Iris pigment epithelial cell (primary cell): ENCODE data around the gene IFT81.
"Not testable (repeated sequence)": the region's sequence is repeated elsewhere in the genome, so short reads cannot be mapped to it uniquely, and the experiment has no call there.

Experiments used
- DNase-seq: peaks from one replicate; pipeline ENCODE4 v3.0.0-alpha.2; 2011; ENCODE audit warnings: low read depth

The IFT81 gene

DNA sequence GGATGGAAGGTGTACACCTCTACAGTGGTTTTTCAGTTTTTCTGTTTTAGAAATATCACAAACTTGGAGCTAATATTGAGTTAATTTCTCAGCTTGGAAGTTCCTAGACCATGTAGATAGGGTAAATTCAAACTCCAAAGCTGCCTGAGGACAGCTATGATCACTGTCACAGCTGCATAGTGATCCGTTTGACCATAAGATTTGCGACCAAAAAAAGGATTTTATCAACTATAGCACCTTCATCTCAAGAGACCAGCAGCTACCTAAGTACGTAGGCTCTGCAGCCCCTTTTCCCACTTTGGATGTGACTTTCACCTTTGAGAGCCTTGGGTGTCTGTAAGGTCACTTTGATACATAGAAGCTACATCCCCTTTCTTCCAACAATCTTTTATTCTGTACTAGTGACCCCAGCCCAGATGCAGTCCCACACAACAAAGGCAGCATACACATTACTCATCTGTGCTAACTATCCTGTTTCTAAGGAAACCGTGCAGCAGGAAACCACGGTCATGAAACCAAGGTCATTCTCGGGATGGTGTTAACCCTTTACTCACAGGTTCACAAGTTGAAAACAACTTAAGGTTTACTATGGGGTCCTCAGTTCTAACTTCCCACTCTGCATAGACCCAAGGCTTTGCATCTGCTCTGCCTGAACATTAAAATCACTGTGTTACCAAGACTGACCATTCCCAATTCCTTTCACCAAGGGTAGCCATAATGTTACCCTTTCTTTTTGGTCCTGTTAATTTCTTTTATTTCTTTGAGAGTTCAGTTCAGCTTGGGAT is 75.4 kb downstream of the IFT81 start:
- DNase-seq, result peak; percentile 93

DNA sequence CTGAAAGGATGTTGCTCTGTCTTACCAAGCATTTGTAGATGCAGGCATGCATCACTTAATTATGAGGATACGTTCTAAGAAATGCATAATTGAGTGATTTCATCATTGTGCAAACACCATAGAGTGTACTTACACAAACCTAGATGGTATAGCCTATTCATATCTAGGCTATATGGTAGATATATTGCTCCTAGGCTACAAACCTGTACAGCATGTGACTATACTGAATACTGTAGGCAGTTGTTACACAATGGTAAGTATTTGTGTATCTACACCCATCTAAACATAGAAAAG is 75.9 kb downstream of the IFT81 start:
- DNase-seq, result peak; percentile 39

DNA sequence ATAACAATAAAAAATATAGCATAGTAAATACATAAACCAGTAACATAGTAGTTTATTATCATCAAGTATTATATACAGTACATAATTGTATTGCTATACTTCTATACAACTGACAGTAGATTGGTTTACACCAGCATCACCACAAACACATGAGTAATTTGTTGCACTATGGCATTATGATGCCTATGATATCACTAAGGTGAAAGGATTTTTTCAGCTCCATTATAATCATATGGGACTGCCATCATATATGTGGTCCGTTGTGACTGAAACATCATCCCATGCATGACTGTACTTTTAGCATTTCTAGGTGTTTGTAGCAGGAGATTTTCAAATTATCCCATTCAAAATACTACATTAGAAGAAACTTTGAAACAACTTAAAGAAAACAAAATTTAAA is 77.8 kb downstream of the IFT81 start:
- no peak for DNase-seq

DNA sequence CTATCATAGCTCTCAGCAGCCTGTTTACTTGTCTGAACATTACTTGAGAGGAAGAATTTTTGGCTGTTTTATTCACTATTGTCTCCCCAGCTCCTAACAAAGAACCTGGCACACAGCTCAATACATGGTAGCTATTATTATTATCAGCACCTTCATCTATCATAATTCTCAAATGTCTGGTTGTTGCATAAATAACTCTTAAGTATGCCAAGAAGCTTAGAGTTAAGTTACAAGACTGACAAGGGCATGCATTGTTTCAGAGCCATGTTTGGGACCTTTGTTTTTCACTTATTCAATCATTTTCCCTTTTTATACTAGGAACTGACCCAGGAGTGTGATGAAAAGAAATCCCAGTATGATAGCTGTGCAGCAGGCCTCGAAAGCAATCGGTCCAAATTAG is 79.4 kb downstream of the IFT81 start:
- no peak for DNase-seq

DNA sequence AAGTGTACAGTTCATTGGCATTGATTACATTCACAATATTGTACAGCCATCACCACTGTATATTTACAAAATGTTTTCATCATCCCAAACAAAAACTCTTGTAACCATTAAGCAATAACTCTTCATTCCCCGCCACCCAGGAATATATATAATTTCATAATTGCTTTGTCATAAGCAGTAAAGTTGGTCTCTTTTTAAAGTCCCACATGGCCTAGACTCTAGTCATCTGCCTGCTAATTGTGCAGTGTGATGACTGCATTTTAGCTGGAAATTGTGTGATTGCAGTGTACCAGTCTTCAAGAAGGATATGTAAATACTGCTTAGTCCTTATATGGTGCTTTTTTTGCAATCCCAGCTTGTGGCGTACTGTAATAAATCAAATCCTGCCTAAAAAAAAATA is 81.8 kb downstream of the IFT81 start:
- DNase-seq, result no peak

DNA sequence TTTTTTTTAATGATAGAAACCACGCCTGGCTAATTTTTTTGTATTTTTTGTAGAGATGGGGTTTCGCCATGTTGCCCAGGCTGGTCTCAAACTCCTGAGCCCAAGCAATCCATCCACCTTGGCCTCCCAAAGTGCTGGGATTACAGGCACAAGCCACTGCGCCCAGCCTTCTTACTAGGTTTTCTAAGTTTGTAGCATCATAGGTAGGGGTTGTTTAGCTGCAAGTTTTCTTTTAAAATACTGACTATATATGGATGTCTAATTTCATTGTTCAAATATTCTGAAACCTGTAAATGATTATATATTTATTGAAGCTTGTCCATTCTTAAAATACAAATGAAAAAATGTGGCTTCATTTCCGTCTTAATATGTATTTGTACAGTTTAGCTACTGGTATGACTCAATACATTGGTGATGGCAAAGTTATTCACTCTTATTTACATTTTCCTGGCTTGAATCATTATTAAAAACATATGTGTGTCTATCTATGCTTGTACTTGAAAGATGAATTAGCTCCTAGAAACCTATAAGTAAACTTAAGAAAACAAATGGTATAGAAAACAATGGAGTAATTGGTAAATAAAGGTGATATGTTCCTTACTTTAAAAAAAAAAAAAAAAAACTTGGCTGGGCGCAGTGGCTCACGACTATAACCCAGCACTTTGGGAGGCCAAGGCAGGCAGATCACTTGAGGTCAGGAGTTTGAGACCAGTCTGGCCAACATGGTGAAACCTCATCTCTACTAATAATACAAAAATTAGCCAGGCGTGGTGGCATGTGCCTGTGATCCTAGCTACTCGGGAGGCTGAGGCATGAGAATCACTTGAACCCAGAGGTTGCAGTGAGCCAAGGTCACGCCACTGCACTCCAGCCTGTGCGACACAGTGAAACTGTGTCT is 87.7 kb downstream of the IFT81 start:
- peak; percentile 89 for DNase-seq

DNA sequence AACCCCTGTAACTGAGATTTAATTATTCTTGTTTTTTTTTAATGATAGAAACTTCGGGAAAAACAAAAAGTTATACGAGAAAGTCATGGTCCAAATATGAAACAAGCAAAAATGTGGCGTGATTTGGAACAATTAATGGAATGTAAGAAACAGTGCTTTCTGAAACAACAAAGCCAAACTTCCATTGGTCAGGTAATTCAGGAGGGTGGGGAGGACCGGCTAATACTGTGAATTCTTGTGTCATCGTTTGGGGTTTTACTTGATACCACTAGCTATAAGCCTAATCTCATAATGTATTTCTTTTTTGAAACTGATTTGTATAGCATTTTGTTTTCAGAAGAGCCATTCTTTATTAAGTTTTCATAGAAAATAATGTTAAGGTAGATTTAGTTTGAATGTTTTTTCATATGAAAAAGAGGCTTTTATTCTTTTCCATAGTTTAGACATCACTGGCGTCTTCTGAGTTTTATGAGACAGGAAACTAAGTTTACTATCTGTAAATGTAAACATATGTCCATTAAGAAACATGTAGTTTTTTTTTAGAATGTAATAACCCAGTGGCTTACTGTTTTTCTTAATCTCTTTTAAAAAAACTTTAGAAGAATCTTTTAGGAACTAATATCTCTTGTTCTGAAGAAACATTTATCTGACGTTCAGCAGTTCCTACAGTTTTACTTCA is 94.0 kb downstream of the IFT81 start:
- DNase-seq, result peak; percentile 61

DNA sequence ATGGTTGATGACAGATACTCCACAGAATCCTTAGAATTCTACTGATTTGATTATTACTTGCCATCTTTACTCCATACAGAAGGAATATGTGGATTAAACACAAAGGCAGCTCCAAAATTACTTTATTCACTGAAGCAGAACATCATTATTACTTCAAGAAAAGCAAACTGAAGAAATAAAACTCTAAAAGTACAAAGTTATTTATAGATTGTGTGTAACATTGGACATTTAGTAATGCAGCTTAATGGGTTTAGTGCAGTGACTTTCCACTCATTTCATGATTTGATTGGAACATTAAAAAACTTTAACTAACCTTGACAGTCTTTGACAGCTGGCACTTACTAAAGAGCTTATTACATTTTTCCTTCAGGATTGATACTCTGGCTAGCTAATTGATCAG is 97.9 kb downstream of the IFT81 start:
- DNase-seq, result no peak

DNA sequence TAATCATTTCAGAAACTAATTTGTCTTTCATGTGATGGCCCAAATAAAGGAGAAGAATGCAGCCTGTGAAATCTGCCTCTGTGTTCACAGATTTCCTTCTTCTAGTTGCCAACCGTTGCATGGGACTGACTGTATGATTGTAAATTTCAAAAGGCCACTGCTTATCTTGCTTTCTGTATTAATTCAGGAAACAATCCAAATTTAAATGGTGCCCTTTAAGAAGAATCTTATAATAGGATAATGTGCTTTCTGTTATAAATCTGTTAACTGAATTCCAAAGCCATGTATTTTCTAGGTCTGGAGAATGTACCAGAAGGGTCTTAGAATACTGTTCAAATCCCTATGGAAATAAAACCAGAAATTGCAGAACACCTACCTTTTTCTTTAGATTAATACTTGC is 98.3 kb downstream of the IFT81 start:
- no peak for DNase-seq

DNA sequence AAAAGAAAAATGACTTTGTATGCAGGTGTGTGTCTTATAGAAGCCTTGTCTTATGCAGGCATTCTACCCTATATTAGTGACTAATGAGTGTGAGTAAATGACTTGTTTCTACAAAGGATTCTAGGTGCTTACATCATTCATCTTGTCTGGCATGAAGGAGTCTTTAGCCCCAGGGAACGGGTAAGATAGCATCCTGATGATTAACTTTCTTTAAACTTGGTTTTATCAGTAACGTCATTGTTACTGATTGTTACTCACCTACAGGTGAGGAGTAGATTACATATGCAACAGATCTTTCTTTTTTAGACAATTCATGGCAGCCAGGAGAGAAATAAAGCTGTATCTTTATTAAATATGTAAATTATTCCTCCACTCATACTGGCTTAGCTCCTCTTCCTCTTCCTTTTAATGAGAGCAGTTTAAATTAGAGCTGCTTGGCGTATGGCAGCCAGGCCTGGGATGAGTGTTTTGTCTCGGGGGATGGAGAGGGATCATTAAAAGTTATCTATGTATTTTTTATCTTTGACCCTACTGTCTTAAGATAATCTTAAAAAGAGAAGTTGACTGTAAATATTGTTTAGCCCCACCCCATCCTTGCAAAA is 99.7 kb downstream of the IFT81 start:
- DNase-seq, result peak; percentile 77

DNA sequence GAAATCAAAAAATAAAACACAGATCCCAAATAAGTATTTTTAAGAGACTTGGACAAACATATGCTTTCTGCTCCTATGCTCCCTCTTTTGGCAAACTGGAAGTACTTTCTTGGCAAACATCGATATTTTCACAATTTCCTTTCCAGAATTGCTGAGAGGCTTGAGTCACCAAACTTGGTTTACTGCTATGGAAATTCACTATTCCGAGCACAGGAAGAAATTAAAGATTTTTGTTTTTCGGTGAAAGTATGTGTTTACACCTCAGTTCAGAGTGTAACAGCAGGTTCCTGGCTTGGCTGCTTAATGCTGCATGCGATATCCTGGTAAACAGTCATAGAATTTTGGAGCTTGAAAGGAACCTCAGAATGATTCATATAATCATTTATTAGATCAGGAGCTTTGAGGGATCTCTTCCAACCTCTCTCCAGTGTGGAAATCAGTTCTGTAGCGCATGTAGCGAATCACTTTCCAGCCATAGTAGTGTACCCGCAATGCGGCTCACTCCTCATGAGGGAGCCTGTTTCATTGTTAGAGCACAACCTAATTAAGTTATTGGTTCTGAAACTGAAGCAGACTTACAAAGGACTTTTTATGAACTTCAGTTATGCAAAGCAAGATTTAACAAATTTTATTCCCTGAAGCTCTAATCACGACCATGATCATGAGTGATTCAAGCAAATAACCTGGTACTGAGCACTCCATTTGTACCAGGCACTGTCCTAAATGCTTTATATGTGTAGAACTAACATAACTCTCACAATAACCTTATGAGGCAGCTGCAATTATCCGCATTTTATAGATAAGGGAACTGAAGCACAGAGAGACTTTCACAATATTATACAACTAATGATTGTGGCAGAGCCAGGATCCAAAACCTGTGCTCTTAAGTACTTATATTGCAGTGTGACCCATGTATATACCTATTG is 100.5 kb downstream of the IFT81 start:
- DNase-seq, result peak; percentile 91

DNA sequence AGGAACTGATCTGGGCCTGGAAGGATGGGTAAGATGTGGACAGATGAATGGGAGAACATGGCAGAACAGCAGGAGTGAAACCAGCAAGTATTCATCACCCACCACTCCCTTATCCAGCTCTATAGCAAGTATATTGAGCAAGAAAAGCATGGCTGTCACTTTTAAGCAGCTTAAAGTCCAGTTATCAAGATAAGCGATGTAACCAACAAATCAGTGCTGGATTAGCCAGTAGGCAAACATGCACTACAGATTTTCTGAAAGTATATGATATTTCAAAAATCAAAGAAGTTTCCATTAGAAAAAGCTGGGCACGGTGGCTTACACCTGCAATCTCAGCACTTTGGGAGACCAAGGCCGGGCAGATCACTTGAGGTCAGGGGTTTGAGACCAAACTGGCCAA is 103.0 kb downstream of the IFT81 start:
- DNase-seq, result no peak

DNA sequence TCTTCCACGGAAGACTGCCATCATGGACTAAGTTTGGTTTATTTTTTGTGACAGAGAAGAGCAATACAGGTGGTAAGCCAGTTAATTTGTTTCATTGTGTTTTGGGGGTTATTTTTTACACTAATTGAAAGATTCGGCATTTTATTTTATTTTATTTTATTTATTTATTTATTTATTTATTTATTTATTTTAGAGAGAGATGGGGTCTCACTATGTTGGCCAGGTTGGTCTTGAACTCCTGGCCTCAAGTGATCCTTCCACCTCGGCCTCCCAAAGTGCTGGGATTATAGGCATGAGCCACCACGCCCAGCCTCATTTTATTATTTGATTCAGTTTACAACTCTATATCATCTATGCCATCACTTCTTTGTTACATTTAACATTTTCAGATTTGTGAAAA is 104.2 kb downstream of the IFT81 start:
- DNase-seq, result not testable (repeated sequence)

DNA sequence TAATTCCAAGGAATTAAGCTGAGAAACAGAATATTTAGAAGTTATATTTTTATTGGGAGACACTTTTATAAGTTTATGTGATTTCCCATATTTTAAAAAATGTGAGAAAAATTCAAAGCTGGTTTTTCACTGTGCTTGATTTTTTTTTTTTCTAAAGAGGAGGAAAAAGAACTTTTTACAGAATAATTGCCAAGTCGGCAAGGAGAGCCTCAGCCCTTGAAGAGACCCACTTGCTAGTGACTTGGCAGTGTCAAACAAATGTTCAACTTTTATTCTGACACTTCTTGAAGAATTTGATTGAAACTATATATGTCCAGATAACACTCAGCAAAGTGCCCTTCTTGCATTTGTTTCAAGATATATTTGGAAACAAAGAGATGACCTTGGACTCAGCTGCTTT is 104.6 kb downstream of the IFT81 start:
- no peak for DNase-seq

DNA sequence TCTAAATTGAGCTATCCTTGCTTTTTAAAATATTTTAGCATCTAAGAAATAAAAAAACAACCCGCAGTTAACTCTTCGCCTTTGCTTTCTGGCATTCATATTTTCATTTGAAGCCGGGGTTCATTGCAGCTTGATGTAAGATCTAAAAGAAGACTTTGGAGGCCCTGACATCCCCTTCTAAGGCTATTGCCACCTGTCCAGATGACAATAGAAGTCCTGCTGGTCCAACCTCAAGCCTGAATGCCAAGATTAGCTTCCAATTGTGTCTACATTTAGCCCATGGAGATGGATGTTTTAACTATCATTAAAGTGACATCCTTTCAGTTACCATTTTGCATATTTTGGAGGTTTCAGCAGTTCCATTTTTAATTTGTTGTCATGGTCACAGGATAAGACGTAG is 105.3 kb downstream of the IFT81 start:
- no peak for DNase-seq

DNA sequence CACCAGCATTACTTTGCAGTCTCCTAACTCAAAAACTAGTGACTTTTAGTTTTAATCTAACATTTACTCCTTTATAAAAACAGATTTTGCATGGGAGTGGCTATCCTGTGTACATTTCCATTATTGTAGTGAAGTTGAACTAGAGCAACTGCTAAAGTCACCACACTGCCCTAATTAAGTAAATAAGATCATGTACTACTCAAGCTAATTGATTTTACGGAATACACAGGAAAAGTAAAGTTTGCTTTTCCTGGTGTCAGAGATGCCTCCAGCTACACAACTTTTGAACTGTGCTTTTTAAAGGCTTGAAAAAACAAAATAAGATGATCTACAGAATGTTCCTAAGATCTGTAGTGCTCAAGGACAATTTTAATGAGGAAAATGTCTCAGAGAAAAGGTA is 106.5 kb downstream of the IFT81 start:
- no peak for DNase-seq

DNA sequence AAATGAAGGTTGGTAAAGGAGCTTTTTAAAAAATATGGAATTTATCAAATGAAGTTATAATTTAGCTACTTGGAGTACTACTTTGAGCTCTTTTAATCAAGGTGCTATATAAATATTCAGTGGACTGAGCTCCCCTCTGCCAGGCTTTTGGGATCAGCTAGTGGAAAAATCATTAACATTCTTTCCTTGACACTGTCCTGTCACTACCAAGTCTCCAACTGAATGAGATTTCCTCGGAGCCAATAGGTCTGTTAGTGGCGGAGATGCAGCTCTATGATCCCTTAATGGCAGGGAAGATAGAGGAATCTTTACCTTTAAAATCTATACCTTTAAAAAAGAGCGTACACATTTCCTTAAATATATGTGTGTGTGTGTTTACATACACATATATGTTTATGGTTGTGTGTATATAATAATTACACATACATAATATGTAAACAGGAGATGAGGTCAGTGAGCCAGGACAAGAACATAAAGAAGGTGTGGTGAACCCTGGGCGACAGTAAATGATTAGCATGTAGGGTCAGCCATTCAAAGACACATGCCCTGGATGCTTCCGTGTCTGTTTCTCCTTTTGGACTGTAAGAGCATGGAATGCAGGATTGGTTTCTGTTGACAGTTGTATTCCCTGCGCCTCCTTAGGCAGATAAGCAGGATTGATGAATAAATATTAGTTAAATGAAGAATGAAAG is 109.2 kb downstream of the IFT81 start:
- no peak for DNase-seq

DNA sequence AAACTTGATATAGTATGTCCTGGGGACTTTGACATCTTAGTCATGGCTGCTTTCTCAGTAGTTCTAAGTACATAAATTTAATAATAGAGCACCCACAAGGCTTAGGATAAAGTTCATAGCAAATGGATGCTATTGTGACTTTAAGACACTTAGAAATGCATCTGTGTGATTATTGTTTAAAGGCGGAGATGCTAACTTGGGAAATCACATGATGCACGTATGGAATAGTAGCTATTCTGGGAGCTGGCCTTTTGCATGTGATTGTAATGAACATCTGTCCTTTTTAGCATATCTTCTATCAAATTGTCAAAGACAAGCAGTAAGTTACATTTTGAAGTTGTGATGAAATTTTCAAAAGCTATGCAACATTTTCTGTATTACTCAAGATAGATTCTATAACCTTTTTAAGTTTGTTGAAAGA is 110.2 kb downstream of the IFT81 start:
- DNase-seq, result no peak

DNA sequence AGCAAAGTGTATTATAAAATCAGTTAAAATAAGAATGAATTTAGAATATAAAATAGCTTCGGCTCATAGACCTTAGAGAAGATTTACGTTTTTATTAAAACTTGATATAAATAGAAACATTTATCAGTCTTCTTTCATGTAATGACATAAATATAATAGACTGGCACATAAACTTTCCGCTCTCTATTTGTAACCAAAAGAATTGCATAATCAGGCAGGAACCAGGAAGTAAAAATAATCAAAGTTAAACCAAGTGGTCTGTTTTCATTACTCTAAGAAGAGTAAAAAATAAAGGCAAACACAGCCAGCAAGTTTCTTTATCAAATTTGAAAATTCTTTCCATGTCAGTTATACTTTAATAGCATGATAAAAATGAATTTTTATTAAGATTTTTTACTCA is 110.6 kb downstream of the IFT81 start:
- peak; percentile 61 for DNase-seq

DNA sequence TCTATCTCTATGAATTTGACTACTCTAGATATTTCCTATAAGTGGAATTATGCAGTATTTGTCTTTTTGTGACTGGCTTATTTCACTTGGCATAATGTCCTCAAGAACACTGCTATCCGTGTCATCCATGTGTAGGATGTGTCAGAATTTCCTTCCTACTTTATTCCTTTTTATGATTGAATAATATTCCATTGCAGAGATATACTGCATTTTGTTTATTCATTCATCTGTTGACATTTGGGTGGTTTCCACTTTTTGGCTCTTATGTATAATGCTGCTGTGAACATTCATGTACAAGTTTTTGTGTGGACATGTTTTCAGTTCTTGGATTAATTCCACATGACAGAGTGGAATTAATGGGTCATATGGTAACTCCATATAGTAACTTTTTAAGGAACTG is 111.2 kb downstream of the IFT81 start:
- no peak for DNase-seq

DNA sequence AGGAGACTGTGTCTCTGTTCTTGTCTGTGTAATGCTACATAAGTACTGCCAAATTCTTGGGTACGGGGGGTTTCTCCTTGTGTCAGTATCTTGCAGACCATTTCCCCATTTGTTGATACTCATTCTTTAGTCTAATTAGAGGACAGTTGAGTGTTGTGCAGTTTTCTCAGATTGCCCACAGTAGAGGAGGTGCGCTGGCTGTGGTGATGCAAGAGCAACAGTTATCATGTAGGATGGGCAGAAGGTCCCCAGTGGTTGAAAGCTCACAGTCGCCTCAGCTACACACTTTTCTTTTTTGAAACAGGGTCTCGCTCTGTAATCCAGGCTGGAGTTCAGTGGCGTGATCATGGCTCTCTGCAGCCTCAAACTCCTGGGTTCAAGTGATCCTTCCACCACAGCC is 119.1 kb downstream of the IFT81 start:
- DNase-seq, result no peak
